ENCODE results near the gene RPL4.

DNA sequence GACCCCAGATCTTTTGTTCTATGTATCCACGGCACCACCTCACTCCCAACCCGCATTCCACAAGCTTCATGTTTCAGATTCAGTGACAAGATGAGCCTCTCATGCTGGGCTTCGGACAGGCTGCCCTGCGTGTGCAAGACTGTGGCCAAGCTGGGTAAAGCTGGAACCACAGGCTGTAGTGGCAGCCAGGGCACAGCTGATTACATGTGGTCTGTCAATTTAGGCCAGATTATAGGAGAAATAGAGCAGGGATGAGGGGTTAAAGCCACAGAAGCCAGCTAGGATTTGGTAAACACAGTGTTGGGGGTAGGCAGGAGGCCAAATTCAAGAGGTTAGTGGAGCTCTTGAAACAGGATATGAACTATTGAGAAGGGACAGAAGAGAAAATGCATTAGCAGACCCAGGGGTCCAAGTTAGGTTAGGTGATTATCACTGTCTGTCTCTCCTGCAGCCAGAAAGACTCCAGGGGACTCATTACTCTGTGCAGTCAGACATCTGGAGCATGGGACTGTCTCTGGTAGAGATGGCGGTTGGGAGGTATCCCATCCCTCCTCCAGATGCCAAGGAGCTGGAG lies 20.0 kb downstream of the RPL4 start:
- TF ChIP-seq POLR2AphosphoS5 (IDR thresholded peaks at IDR 0.05) (no peak), POLR2A (IDR thresholded peaks at IDR 0.05) (no peak)
- TF ChIP-seq, protein P1, sequence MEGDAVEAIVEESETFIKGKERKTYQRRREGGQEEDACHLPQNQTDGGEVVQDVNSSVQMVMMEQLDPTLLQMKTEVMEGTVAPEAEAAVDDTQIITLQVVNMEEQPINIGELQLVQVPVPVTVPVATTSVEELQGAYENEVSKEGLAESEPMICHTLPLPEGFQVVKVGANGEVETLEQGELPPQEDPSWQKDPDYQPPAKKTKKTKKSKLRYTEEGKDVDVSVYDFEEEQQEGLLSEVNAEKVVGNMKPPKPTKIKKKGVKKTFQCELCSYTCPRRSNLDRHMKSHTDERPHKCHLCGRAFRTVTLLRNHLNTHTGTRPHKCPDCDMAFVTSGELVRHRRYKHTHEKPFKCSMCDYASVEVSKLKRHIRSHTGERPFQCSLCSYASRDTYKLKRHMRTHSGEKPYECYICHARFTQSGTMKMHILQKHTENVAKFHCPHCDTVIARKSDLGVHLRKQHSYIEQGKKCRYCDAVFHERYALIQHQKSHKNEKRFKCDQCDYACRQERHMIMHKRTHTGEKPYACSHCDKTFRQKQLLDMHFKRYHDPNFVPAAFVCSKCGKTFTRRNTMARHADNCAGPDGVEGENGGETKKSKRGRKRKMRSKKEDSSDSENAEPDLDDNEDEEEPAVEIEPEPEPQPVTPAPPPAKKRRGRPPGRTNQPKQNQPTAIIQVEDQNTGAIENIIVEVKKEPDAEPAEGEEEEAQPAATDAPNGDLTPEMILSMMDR (IDR thresholded peaks at IDR 0.05), result no peak

Measured in upper lobe of left lung (tissue), 4 donors.